K562 (cell line): Measurements from ENCODE around the gene IGSF8. TPM values are rescaled to one million over a fixed set of nuclear protein-coding genes. Genes with fewer than 3 reads are reported as not detected.

ENCODE experiments used
- ATAC-seq: fragments of 200-7000 bp; cut with Tn5 transposase; 3 replicates; pipeline ENCODE4 v1.9.1; 2020; ENCODE audit warnings: moderate library complexity
- BruUV-seq: library from RNA; stranded (reverse); fragments of 400-500 nt; replicated peaks from 2 replicates; lab custom pipeline; 2021; lab: Mats Ljungman, UMichigan
- CTCF ChIA-PET: fragments of 300-600 bp; formaldehyde crosslinking; extraction: SDS; loops from one replicate; lab custom pipeline; 2021; ENCODE audit warnings: low intra/inter-chr PET ratio; lab: Yijun Ruan, JAX
- POLR2A ChIA-PET: fragments of 300-600, 350-650 bp; sonication (Branson Sonifier 250); formaldehyde crosslinking; extraction: SDS; loops from one replicate; lab custom pipeline; 2021; ENCODE audit warnings: antibody characterized with exemption, inconsistent platforms; lab: Yijun Ruan, JAX
- DNase-seq, 4 experiments: peaks; one replicate each; pipeline versions ENCODE4 v3.0.0 to v3.0.0-alpha.2; 2011 to 2018; ENCODE audit warnings: low spot score in 3 of 4, mixed read lengths in 3 of 4; ENCODE audit errors: extremely low read depth in 1 of 4
- FAIRE-seq: peaks from 2 replicates; lab custom pipeline; 2011; peaks lifted over from hg19 to GRCh38; lab: Jason Lieb, UNC
- H2AFZ ChIP-seq: 2 replicates; pipeline ENCODE4 v1.6.0; 2011; ENCODE audit warnings: low read depth, low read length, control low read depth, inconsistent platforms
- H3K27ac ChIP-seq: fragments of 200-600 bp; 3 replicates; pipeline ENCODE4 v1.8.0; 2011; ENCODE audit warnings: low read depth, mild to moderate bottlenecking, control low read depth, inconsistent platforms, low read length, moderate library complexity, mixed read lengths; ENCODE audit errors: extremely low read depth
- H3K27me3 ChIP-seq, 2 experiments: fragments of 300-600 bp in 1 of 2; 2 replicates in 1 of 2; 3 replicates in 1 of 2; pipeline versions ENCODE4 v1.6.0 to v1.8.0; 2011; ENCODE audit warnings: inconsistent platforms in 2 of 2, low read length in 2 of 2, mild to moderate bottlenecking in 1 of 2, mixed read lengths in 1 of 2, moderate library complexity in 1 of 2; ENCODE audit not compliant: control insufficient read depth in 2 of 2, insufficient read depth in 2 of 2
- H3K36me3 ChIP-seq: fragments of 300-600 bp; 3 replicates; pipeline ENCODE4 v1.8.0; 2011; ENCODE audit warnings: mild to moderate bottlenecking, low read length, inconsistent platforms; ENCODE audit not compliant: control insufficient read depth, insufficient read depth
- H3K4me1 ChIP-seq, 2 experiments: fragments of 200-600 bp in 1 of 2; replicated peaks in 1 of 2; 2 replicates in 1 of 2; 3 replicates in 1 of 2; pipeline versions ENCODE4 v1.5.1 to v1.8.0; 2011; ENCODE audit warnings: inconsistent platforms in 2 of 2, low read length in 2 of 2, mild to moderate bottlenecking in 1 of 2, mixed read lengths in 1 of 2, moderate library complexity in 1 of 2; ENCODE audit not compliant: control insufficient read depth in 2 of 2, insufficient read depth in 2 of 2
- H3K4me2 ChIP-seq: 2 replicates; pipeline ENCODE4 v1.6.1; 2011; ENCODE audit warnings: low read length, control low read depth, inconsistent platforms, mixed read lengths; ENCODE audit not compliant: insufficient read depth
- H3K4me3 ChIP-seq: fragments of 200-600 bp; sonication (generic), shearing (Covaris generic); 2 replicates; pipeline ENCODE4 v1.5.1; 2016; ENCODE audit warnings: control low read depth, inconsistent platforms
- H3K79me2 ChIP-seq: fragments of 200-600 bp; 3 replicates; pipeline ENCODE4 v1.8.0; 2011; ENCODE audit warnings: low read length, inconsistent platforms; ENCODE audit not compliant: control insufficient read depth, insufficient read depth
- H3K9ac ChIP-seq, 2 experiments: 2 replicates each; pipeline versions ENCODE4 v1.6.0 to v1.6.1; 2011; ENCODE audit warnings: low read depth in 2 of 2, low read length in 2 of 2, control low read depth in 1 of 2, inconsistent platforms in 1 of 2, mild to moderate bottlenecking in 1 of 2, mixed read lengths in 1 of 2; ENCODE audit not compliant: insufficient read depth in 1 of 2
- H3K9me1 ChIP-seq: one replicate; pipeline ENCODE4 v1.6.0; 2011; ENCODE audit warnings: inconsistent platforms, mild to moderate bottlenecking, low read length, moderate library complexity; ENCODE audit not compliant: control insufficient read depth, insufficient read depth
- H3K9me3 ChIP-seq: replicated peaks from 2 replicates; pipeline ENCODE4 v1.5.1; 2011; ENCODE audit warnings: low read depth, low read length, inconsistent platforms; ENCODE audit not compliant: control insufficient read depth, insufficient read depth
- H4K20me1 ChIP-seq: replicated peaks from 2 replicates; pipeline ENCODE4 v1.6.1; 2011; ENCODE audit warnings: low read length, inconsistent platforms, mixed read lengths; ENCODE audit not compliant: control insufficient read depth, insufficient read depth
- TARDBP ChIP-seq: fragments of 450-650 bp; IDR thresholded peaks from 2 replicates; pipeline ENCODE4 v1.6.1; 2016
- WGBS: fragments of 100-300 bp; shearing (Covaris generic); methylation state at CpG from one replicate; pipeline ENCODE4 v1.1.6; 2016; ENCODE audit warnings: low coverage, mixed read lengths; ENCODE audit not compliant: insufficient coverage; ENCODE audit errors: missing lambda C conversion rate; 5-methylcytosine and 5-hydroxymethylcytosine counted together
- in situ Hi-C: fragments of 300-500 bp; cut with MboI; formaldehyde crosslinking; loops from 4 replicates; pipeline ENCODE4 v1.15.0; 2018; ENCODE audit warnings: inconsistent platforms, mixed read lengths
- intact Hi-C: fragments of 100-400 bp; cut with micrococcal nuclease; formaldehyde crosslinking; loops from 2 replicates; pipeline ENCODE4 v1.14.2; 2022
- polyA plus RNA-seq, 8 experiments: library from polyadenylated mRNA; depleted of rRNA in 4 of 8; stranded (reverse) in 5 of 8; unstranded in 3 of 8; fragments of >200 nt; fragmentation: Nextera tagmentation in 2 of 8; fragmentation: Illumina TruSeq in 1 of 8; extraction: Ambion mirVana in 2 of 8; extraction: Trizol in 1 of 8; gene quantifications; 2 replicates each; pipeline versions ENCODE4 v1.2.1 to v1.2.3, GENCODE V29; 2011 to 2014; ENCODE audit warnings: inconsistent platforms in 1 of 8, missing spikeins in 1 of 8
- total RNA-seq, 7 experiments: library from RNA; depleted of rRNA in 6 of 7; stranded (reverse); fragments of >200 nt in 6 of 7; fragmentation: Illumina TruSeq in 2 of 7; extraction: Trizol in 2 of 7; gene quantifications; 2 replicates each; pipeline versions ENCODE4 v1.2.1 to v1.2.3, GENCODE V29; 2011 to 2021; ENCODE audit warnings: low replicate concordance in 1 of 7
- TF ChIP-seq, protein P1 (sequence below), 2 experiments: fragments of 450-650 bp; IDR thresholded peaks; 2 replicates each; pipeline ENCODE4 v1.6.1; 2018; ENCODE audit warnings: mild to moderate bottlenecking in 2 of 2, low read depth in 1 of 2; ENCODE audit not compliant: partially characterized antibody in 2 of 2
- TF ChIP-seq, protein P2 (sequence below): fragments of 250-450 bp; sonication (Bioruptor Pico); IDR thresholded peaks from 2 replicates; pipeline ENCODE4 v1.4.0; 2020
- TF ChIP-seq, protein P3 (sequence below): fragments of 450-650 bp; IDR thresholded peaks from 2 replicates; pipeline ENCODE4 v1.6.1; 2016; ENCODE audit warnings: low read depth

The IGSF8 gene
- total and polyA plus RNA-seq, 9 of the 15 experiments (the other 6 are each of a cell fraction or from before 2014, with no cell fraction given), result 0.32 to 11.7 (median 3.2) TPM

DNA sequence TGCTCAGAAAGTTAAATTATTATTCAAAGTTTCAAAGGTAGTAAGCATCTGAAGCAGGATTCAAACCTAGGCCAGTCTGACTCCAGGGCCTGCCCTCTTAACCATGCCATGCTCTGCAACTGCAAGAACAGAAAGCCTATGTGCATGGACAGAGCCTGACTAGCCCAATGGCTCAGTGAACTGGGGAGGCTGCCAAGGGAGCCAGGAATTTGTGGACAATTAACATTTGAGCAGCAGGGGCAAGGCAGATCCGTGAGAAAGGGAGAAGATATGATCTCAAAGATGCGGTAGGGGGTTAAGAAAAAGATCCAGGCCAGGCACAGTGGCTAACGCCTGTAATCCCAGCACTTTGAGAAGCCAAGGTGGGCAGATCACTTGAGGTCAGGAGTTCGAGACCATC is 46.5 kb upstream of the IGSF8 start:
- Histone ChIP-seq H3K4me2 (no peak overlapping the region), H3K27ac (no peak overlapping the region), H2AFZ (no peak overlapping the region), H4K20me1 (no peaks in the 10 kb centered on the region), H3K9ac (no peak overlapping the region), H3K79me2 (no peaks in the 10 kb centered on the region), H3K9me1 (no peaks in the 10 kb centered on the region), H3K4me3 (no peak overlapping the region), H3K4me1 (no peaks in the 10 kb centered on the region), H3K27me3 (peaks cover 21 to 37% of the 10 kb centered on the region in 2 experiments), H3K9me3 (no peaks in the 10 kb centered on the region), H3K36me3 (no peaks in the 10 kb centered on the region)
- DNase-seq, result no peak
- no peak for FAIRE-seq
- 0% methylated on average over 4 of the region's 4 CpGs for WGBS
- ChIA-PET POLR2A (no interaction called here), CTCF (no interaction called here)
- in situ Hi-C loops, result no loop called here
- intact Hi-C loops, result no loop called here
- BruUV-seq, result no TSS peak
- no peak for ATAC-seq
- TF ChIP-seq, protein P1, sequence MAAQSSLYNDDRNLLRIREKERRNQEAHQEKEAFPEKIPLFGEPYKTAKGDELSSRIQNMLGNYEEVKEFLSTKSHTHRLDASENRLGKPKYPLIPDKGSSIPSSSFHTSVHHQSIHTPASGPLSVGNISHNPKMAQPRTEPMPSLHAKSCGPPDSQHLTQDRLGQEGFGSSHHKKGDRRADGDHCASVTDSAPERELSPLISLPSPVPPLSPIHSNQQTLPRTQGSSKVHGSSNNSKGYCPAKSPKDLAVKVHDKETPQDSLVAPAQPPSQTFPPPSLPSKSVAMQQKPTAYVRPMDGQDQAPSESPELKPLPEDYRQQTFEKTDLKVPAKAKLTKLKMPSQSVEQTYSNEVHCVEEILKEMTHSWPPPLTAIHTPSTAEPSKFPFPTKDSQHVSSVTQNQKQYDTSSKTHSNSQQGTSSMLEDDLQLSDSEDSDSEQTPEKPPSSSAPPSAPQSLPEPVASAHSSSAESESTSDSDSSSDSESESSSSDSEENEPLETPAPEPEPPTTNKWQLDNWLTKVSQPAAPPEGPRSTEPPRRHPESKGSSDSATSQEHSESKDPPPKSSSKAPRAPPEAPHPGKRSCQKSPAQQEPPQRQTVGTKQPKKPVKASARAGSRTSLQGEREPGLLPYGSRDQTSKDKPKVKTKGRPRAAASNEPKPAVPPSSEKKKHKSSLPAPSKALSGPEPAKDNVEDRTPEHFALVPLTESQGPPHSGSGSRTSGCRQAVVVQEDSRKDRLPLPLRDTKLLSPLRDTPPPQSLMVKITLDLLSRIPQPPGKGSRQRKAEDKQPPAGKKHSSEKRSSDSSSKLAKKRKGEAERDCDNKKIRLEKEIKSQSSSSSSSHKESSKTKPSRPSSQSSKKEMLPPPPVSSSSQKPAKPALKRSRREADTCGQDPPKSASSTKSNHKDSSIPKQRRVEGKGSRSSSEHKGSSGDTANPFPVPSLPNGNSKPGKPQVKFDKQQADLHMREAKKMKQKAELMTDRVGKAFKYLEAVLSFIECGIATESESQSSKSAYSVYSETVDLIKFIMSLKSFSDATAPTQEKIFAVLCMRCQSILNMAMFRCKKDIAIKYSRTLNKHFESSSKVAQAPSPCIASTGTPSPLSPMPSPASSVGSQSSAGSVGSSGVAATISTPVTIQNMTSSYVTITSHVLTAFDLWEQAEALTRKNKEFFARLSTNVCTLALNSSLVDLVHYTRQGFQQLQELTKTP (IDR thresholded peaks at IDR 0.05; ENCODE audit: low read depth in 1 of 2, partially characterized antibody in 2 of 2), result no peak
- no peak for TF ChIP-seq TARDBP
- TF ChIP-seq, protein P2, sequence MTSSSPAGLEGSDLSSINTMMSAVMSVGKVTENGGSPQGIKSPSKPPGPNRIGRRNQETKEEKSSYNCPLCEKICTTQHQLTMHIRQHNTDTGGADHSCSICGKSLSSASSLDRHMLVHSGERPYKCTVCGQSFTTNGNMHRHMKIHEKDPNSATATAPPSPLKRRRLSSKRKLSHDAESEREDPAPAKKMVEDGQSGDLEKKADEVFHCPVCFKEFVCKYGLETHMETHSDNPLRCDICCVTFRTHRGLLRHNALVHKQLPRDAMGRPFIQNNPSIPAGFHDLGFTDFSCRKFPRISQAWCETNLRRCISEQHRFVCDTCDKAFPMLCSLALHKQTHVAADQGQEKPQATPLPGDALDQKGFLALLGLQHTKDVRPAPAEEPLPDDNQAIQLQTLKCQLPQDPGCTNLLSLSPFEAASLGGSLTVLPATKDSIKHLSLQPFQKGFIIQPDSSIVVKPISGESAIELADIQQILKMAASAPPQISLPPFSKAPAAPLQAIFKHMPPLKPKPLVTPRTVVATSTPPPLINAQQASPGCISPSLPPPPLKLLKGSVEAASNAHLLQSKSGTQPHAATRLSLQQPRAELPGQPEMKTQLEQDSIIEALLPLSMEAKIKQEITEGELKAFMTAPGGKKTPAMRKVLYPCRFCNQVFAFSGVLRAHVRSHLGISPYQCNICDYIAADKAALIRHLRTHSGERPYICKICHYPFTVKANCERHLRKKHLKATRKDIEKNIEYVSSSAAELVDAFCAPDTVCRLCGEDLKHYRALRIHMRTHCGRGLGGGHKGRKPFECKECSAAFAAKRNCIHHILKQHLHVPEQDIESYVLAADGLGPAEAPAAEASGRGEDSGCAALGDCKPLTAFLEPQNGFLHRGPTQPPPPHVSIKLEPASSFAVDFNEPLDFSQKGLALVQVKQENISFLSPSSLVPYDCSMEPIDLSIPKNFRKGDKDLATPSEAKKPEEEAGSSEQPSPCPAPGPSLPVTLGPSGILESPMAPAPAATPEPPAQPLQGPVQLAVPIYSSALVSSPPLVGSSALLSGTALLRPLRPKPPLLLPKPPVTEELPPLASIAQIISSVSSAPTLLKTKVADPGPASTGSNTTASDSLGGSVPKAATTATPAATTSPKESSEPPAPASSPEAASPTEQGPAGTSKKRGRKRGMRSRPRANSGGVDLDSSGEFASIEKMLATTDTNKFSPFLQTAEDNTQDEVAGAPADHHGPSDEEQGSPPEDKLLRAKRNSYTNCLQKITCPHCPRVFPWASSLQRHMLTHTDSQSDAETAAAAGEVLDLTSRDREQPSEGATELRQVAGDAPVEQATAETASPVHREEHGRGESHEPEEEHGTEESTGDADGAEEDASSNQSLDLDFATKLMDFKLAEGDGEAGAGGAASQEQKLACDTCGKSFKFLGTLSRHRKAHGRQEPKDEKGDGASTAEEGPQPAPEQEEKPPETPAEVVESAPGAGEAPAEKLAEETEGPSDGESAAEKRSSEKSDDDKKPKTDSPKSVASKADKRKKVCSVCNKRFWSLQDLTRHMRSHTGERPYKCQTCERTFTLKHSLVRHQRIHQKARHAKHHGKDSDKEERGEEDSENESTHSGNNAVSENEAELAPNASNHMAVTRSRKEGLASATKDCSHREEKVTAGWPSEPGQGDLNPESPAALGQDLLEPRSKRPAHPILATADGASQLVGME, result no peak
- TF ChIP-seq, protein P3, sequence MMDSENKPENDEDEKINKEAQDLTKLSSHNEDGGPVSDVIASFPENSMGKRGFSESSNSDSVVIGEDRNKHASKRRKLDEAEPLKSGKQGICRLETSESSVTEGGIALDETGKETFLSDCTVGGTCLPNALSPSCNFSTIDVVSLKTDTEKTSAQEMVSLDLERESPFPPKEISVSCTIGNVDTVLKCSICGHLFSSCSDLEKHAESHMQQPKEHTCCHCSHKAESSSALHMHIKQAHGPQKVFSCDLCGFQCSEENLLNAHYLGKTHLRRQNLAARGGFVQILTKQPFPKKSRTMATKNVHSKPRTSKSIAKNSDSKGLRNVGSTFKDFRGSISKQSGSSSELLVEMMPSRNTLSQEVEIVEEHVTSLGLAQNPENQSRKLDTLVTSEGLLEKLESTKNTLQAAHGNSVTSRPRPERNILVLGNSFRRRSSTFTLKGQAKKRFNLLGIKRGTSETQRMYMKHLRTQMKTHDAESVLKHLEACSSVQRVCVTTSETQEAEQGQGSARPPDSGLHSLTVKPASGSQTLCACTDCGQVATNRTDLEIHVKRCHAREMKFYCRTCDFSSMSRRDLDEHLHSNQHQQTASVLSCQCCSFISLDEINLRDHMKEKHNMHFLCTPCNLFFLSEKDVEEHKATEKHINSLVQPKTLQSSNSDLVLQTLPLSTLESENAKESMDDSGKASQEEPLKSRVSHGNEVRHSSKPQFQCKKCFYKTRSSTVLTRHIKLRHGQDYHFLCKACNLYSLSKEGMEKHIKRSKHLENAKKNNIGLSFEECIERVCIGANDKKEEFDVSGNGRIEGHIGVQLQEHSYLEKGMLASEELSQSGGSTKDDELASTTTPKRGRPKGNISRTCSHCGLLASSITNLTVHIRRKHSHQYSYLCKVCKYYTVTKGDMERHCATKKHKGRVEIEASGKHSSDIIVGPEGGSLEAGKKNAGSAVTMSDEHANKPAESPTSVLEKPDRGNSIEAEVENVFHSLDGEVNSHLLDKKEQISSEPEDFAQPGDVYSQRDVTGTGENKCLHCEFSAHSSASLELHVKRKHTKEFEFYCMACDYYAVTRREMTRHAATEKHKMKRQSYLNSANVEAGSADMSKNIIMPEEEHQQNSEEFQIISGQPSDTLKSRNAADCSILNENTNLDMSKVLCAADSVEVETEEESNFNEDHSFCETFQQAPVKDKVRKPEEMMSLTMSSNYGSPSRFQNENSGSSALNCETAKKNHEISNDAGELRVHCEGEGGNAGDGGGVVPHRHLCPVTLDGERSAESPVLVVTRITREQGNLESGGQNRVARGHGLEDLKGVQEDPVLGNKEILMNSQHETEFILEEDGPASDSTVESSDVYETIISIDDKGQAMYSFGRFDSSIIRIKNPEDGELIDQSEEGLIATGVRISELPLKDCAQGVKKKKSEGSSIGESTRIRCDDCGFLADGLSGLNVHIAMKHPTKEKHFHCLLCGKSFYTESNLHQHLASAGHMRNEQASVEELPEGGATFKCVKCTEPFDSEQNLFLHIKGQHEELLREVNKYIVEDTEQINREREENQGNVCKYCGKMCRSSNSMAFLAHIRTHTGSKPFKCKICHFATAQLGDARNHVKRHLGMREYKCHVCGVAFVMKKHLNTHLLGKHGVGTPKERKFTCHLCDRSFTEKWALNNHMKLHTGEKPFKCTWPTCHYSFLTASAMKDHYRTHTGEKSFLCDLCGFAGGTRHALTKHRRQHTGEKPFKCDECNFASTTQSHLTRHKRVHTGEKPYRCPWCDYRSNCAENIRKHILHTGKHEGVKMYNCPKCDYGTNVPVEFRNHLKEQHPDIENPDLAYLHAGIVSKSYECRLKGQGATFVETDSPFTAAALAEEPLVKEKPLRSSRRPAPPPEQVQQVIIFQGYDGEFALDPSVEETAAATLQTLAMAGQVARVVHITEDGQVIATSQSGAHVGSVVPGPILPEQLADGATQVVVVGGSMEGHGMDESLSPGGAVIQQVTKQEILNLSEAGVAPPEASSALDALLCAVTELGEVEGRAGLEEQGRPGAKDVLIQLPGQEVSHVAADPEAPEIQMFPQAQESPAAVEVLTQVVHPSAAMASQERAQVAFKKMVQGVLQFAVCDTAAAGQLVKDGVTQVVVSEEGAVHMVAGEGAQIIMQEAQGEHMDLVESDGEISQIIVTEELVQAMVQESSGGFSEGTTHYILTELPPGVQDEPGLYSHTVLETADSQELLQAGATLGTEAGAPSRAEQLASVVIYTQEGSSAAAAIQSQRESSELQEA, result no peak
